Inferior parietal cortex (tissue), 1 donor: ENCODE data around the gene IPO13.

Experiments
- DNase-seq: peaks from one replicate; pipeline ENCODE4 v3.0.0-alpha.2; 2016; ENCODE audit errors: extremely low spot score

Gene IPO13

DNA sequence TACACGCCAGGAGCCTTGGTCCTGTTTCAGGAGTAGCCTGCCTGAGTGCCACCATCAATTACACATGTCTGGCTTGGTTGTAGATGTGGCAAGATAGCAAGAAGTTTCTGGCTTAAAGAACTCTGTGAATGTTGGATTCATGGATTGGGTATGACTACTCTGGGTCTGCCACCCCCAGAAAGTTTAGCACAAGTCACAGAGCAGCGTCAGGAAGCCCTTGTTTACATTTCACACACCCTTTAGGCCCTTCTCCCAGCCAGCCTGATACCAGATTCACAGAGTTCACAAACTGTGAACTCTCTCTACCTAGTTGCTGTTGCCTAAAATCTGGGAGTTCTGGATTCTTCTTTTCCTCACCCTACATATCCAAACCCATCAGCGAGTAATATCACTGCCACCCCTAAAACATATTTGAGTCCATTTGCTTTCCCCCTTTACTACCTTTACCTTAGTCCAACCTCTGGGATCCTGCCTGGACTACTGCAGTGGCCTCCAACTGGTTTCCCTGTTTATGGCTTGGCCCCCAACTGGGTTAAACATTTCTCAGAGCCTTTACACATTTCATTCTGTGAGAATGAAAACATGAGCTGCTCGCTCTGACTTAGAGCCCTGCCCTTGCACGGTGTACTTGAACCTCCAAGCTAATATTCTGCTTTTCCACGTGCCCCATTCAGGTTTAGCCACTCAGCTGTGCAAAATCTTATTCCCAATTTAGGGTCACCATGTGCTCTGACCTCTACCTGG is 40.6 kb downstream of the IPO13 start:
- DNase-seq = no peak

- no peak for DNase-seq
Observed at GRCh38 chr1:43990271-43991199, 43.8 kb downstream of the IPO13 start.

GRCh38 chr1:43991200-43991475 is 44.4 kb downstream of the IPO13 start:
- DNase-seq = no peak

GRCh38 chr1:43991476-43992231 is 44.9 kb downstream of the IPO13 start, which contains the start of gene CCDC24:
TSS of gene CCDC24 (plus strand) at chr1:43991599. CDS start at chr1:43991879, 280 bp downstream.
- DNase-seq = peak; percentile 69

DNA sequence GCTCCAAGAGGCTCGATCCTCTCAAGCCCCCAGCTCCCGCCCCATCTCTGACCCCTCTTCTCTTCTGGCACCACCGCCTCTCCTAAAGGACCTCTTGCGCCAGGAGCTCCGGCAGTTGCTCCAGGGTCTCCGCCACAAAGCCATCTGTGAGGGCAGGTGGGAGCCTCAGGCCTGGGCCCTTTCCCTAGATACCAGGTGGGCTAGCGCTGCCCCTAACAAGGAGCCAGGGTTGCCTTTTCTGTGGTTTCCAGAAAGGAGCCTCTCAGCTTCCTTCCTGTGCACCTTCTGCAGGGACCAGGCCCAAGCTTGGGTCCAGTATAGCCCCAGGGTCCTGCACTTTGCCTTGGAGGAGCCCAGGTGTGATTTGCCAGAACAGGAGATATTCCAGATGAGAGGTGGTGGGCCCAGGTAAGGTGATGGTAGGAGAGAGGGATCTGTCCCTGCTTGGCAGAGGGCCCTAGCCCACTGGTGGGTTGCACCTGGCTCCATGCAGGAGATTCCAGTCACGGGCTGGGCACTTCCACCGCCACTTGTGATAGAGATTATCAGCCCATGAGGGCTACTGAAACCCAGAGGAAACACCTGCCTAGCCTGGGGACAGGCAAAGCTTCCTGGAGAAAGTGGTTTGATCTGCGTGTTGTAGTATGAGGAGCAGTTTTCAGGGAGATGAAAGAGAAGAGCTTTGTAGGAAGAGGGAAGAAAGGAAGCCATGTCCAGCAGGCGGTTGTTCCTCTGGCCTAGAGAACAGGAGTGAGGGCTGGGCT is 45.7 kb downstream of the IPO13 start:
- DNase-seq = no peak

GRCh38 chr1:43993206-43993914 is 46.6 kb downstream of the IPO13 start:
- no peak for DNase-seq

- no peak for DNase-seq
Observed at GRCh38 chr1:43994071-43994470, 47.3 kb downstream of the IPO13 start.

DNA sequence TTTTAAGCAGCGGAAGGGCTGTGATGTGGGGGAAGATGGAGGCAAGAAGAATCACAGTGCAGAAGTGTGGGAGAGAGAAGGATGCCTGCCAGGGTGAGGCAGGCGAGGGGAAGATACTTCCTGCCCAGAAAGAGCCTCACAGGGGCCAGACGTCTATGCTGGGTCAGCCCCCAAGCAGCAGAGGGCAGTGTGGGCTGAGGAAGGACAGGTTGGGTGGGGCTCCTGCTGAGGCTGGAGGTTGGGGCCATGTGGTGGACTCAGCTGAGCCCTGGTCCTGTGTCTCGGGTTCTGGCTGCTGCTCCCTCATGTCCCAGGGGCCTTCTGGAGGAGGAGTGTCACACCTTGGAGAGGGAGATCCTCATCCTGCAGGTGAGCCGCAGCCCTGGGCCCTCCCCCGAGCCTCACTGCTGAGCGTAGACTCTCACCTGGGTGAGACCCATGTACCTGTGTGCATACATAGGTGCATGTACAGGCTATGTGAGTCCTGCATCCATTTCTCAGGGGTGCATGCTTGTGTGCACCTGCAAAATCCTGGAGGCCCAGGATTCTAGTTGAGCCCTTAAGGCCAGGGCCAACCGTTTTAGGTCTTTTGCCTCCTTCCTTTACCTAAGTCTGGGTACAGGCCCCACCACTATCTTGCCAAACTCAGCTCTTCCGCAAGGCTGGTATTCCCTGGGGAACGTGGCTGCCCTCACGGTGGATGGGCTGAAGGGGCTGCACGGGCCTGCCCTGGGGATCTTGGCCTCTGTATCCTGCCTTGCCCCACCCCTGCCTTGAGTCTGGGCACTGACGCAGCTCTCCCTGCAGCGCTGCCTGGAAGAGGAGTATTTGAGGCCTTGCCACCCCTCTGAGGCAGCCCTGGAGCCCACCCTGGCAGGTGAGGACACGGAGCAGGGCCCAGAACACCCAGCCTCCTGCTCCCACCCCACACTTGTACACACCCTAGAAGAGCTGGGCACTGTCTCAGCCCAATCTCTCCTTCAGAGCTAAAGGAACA is 48.3 kb downstream of the IPO13 start:
- DNase-seq = no peak

- DNase-seq = no peak
Observed at GRCh38 chr1:43995984-43996732, 49.4 kb downstream of the IPO13 start.

DNA sequence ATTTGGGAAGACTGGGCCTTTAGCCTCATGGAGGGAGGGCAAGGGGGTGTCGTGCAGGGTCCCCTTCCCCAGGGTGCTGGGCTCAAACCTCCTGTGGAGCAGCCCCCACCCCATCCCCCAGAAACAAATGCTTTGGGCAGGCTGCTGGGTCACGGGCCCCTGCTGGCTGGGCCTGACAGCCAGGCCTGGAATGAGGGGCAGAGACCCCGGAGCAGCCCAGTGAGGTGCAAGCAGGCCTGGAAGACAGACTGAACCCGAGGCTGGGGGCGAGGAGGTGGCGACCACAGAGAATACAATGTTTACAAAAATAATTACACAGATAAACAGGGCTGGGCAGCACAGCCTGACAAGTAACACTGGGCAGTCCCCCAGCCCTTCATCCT is 50.0 kb downstream of the IPO13 start:
- no peak for DNase-seq

DNA sequence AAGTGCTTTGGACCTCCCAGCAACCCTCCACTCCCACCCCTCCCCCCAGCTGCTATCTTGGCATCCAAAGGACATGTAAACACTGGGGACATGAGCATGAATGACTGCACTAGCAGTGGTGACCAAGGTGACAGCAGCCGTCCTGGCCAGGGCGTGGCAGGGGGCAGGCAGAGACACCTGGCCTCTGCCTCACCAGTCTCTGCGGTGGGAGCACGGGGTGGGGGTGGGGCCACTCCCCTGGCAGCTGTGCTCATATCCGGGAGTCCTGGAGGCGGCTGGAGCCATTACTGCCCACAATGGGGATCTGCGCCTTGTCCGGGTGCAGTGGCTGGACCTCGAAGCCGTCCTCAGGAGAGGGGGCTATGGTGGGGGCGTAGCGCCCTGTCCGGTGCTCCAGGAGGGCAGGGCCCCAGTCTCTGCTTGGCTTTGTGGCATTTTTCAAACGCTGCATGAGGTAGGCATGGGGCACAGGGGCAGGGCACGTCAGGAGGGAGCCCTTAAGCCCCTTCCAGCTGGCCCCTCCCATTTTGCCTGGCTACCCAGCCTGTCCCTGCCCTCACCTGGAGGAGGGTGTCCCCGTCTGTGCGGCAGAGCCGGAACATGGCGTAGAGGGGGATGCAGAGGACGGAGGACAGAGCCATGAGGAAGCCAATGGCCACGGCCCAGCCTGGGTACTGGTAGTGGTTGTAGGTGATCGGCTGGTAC is 50.7 kb downstream of the IPO13 start:
- no peak for DNase-seq

DNA sequence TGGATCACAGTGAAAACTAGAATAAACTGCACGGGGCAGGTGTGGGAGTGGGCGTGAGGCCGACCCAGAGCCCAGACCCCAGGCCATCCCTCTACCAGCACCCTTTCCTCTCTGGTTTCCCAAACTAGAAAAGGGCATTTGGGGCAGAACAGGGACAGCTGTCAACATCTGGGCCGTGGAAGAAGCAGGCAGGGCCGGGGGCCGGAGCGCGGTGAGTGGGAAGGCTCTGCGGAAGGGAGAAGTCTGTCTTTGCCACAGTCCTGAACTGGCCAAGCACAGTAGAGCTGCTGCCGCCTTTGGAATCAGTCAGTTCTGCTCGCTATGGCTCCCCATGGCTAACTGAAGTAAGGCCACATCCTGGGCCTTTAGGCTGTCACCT is 51.2 kb downstream of the IPO13 start:
- no peak for DNase-seq

- DNase-seq = no peak
Observed at GRCh38 chr1:43999455-43999854, 52.7 kb downstream of the IPO13 start.

DNA sequence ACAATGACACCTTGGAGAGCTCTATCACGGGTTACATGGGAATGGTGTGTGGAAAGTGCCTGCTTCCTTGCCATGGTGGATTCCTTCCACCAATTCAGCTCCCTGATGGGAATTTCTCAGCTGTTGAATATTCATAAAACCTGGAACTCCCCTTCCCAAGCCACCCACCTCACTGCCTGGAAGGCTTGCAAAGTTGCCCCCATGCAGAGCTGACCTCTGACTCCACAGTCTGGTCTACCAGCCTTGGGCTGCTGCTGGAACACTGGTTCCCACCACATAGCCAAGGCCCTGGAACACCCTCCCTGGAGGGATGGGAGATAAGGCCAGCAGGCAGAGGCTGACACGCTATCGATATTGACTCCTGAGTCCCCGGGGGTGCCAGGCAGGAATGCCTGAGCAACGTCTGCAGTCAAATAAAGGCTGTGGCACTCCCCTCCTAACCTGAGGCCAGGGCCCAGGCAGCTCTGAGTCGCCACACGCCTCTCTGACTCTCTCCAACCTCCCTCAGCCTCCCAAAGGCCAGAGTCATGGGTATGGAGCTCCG is 53.4 kb downstream of the IPO13 start:
- DNase-seq = no peak

DNA sequence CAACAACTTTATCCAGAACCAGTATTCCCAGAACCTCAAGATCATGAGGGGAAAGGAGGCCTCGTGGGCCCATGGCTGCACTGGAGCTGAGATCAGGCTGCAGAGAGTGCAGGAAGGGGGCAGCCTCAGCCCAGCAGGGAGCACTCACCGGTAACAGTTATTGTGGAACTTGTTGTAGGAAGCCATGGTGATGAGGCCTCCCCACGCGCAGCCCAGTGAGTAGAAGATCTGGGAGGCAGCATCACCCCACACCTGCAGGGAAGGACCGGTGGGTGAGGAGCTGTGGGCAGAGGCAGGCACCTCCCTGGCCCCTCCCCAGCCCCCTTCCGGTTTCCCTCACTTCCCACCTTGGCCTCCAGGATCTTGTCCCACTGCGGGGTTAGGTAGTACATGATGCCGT is 55.4 kb downstream of the IPO13 start:
- no peak for DNase-seq

DNA sequence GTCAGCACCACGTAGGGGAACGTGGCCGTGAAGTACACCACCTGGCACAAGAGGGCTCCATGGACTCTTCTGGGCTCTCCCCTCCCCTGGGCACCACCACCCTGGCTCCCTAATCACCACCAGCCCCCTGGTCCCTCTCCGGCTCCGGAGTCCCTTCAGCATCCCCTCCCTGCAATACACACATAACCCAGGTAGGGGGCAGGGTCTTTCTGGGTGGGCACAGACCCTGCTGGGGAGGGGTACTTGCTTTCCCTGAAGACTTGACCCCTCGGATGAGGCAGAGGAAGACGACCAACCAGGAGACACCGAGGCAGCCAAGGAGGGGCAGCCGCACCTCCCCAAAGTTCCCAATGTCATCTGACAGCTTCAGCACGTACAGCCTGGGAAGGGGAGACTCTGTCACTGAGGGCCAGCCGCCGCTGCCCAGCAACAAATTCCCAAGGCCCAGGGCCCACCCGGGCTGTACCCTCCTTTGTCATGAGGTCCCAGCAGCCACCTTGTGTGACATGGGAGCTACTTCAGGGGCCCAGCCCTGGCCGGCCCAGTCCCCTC is 55.9 kb downstream of the IPO13 start:
- DNase-seq = no peak

DNA sequence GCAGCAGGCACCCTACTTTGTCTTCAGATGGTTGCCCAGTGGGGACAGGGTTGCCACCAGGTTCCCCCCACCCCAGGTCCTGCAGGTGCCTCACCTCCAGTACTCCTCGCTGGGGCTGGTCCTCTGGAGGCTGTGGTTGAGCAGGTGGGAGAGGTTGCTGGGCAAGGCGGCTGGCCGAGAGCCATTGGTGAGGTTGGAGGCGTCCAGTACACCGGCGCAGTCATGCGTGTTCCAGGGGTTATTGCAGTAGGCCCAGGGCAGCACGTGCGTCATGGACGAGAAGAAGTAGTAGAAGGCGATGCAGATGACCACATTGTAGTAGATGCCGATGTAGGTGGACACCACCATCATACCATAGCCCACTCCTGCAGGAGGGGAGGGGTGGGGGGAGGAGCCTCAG is 61.5 kb downstream of the IPO13 start:
- no peak for DNase-seq

- DNase-seq = peak; percentile 73
Observed at GRCh38 chr1:44010935-44011471, 64.3 kb downstream of the IPO13 start.
